ENCODE measurements around the gene FOXL3. TPM values are rescaled to one million over a fixed set of nuclear protein-coding genes. Genes with fewer than 3 reads are reported as not detected.
A peak's percentile ranks its signal among the peaks of the same experiment; 100 is the strongest.

FOXL3 gene
- total RNA-seq, 2 donors from 2014 or later, result 0.79 TPM; not detected in 1

- Histone ChIP-seq H3K27ac (no peak overlapping the region), H3K27me3 (no peaks in the 10 kb centered on the region), H3K36me3 (no peaks in the 10 kb centered on the region), H3K9me3 (no peaks in the 10 kb centered on the region), H3K4me1 (peaks cover 5% of the 10 kb centered on the region), H3K9ac (ENCODE audit: low read depth in 2 of 2, low read length in 2 of 2) (no peak overlapping the region), H3K4me3 (no peak overlapping the region)
- no peak for DNase-seq
- intact Hi-C loops (cut with DNase I), result loop anchor here (10.0 kb wide), 1 partner anchor 296 kb away; no protein-coding TSS in a partner anchor
- no peak for TF ChIP-seq CTCF (IDR thresholded peaks at IDR 0.05)
These were observed 49.0 kb downstream of the FOXL3 start for GRCh38 chr7:339062-339342.

GRCh38 chr7:339696-340095, 49.7 kb downstream of the FOXL3 start:
- no peak for DNase-seq
- Histone ChIP-seq H3K4me3 (no peak overlapping the region), H3K27me3 (no peaks in the 10 kb centered on the region), H3K4me1 (peaks cover 5% of the 10 kb centered on the region), H3K36me3 (no peaks in the 10 kb centered on the region), H3K9me3 (no peaks in the 10 kb centered on the region), H3K27ac (no peak overlapping the region), H3K9ac (ENCODE audit: low read depth in 2 of 2, low read length in 2 of 2) (no peak overlapping the region)
- intact Hi-C loops (cut with DNase I), result loop anchor here (10.0 kb wide), 1 partner anchor 295 kb away; no protein-coding TSS in a partner anchor
- no peak for TF ChIP-seq CTCF (IDR thresholded peaks at IDR 0.05)

- intact Hi-C loops (cut with DNase I), result no loop called here
- Histone ChIP-seq H3K27ac (peak overlapping the region; percentile 72), H3K36me3 (no peaks in the 10 kb centered on the region), H3K4me3 (no peak overlapping the region), H3K4me1 (peaks cover 5% of the 10 kb centered on the region), H3K27me3 (no peaks in the 10 kb centered on the region), H3K9ac (ENCODE audit: low read depth in 2 of 2, low read length in 2 of 2) (no peak overlapping the region), H3K9me3 (no peaks in the 10 kb centered on the region)
- no peak for TF ChIP-seq CTCF (IDR thresholded peaks at IDR 0.05)
- DNase-seq, result no peak
These were observed 50.4 kb downstream of the FOXL3 start for GRCh38 chr7:340200-340937.

Other genes with a start within 250 kb of the FOXL3 start
- gene FAM20C, start 97.6 kb upstream of the FOXL3 start, total RNA-seq, result 10 to 100 TPM; 18.5 to 18.9 TPM
- gene PDGFA, start 229.7 kb downstream of the FOXL3 start, total RNA-seq, result 10 to 100 TPM; 34.9 to 50.5 TPM

Data from colonic mucosa (tissue), 4 donors.